ENCODE results near the gene RPS27. TPM values are rescaled to one million over a fixed set of nuclear protein-coding genes. Genes with fewer than 3 reads are reported as not detected.

RPS27 gene
- total and polyA plus RNA-seq, 2 of the 13 experiments (the other 11 are each of a cell fraction or from before 2014, with no cell fraction given) = 3,737 to 9,964 TPM

DNA sequence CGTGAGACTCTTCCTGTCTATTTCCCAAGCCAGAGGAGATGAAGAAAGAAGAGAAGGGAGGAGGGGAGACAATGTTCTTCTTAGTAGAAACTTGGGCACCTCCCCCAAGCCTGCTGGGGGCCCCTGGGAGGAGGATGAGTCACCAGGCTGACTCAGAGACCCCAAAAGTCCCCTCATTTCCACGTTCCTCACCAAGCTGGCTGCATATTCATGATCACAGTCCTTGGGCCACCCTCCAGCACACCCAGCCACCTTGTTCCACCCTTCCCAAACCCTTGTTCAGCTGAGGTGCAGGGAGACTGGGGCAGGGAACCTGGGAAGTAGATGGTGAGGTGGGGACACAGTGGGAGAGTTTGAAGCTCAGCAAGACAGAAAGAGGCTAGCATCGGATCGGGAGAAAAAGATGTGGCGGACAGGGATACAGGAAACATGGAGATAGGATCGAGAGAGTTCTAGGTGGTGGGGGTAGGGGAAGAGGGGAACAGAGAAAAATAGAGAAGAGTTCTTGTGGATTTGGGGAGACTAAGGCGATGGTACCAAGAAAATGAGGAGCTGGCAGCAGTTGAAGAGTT, 5.1 kb upstream of the RPS27 start (continued):
- TF ChIP-seq, protein P1, sequence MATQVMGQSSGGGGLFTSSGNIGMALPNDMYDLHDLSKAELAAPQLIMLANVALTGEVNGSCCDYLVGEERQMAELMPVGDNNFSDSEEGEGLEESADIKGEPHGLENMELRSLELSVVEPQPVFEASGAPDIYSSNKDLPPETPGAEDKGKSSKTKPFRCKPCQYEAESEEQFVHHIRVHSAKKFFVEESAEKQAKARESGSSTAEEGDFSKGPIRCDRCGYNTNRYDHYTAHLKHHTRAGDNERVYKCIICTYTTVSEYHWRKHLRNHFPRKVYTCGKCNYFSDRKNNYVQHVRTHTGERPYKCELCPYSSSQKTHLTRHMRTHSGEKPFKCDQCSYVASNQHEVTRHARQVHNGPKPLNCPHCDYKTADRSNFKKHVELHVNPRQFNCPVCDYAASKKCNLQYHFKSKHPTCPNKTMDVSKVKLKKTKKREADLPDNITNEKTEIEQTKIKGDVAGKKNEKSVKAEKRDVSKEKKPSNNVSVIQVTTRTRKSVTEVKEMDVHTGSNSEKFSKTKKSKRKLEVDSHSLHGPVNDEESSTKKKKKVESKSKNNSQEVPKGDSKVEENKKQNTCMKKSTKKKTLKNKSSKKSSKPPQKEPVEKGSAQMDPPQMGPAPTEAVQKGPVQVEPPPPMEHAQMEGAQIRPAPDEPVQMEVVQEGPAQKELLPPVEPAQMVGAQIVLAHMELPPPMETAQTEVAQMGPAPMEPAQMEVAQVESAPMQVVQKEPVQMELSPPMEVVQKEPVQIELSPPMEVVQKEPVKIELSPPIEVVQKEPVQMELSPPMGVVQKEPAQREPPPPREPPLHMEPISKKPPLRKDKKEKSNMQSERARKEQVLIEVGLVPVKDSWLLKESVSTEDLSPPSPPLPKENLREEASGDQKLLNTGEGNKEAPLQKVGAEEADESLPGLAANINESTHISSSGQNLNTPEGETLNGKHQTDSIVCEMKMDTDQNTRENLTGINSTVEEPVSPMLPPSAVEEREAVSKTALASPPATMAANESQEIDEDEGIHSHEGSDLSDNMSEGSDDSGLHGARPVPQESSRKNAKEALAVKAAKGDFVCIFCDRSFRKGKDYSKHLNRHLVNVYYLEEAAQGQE (IDR thresholded peaks at IDR 0.05; ENCODE audit: borderline replicate concordance in 1 of 2, low read depth in 1 of 2, low read length in 2 of 2) = no peak
- TF ChIP-seq ZNF329 (CRISPR knock-in tag; IDR thresholded peaks at IDR 0.05; ENCODE audit: low read depth) = no peak
- TF ChIP-seq ZFP41 (CRISPR knock-in tag; IDR thresholded peaks at IDR 0.05; ENCODE audit: borderline replicate concordance) = no peak
- no peak for TF ChIP-seq ZC3H4 (CRISPR knock-in tag; IDR thresholded peaks at IDR 0.05; ENCODE audit: borderline replicate concordance)
- no peak for TF ChIP-seq PAF1 (CRISPR knock-in tag; IDR thresholded peaks at IDR 0.05)
- no peak for TF ChIP-seq BCL6 (CRISPR knock-in tag; IDR thresholded peaks at IDR 0.05)
- TF ChIP-seq, protein P2, sequence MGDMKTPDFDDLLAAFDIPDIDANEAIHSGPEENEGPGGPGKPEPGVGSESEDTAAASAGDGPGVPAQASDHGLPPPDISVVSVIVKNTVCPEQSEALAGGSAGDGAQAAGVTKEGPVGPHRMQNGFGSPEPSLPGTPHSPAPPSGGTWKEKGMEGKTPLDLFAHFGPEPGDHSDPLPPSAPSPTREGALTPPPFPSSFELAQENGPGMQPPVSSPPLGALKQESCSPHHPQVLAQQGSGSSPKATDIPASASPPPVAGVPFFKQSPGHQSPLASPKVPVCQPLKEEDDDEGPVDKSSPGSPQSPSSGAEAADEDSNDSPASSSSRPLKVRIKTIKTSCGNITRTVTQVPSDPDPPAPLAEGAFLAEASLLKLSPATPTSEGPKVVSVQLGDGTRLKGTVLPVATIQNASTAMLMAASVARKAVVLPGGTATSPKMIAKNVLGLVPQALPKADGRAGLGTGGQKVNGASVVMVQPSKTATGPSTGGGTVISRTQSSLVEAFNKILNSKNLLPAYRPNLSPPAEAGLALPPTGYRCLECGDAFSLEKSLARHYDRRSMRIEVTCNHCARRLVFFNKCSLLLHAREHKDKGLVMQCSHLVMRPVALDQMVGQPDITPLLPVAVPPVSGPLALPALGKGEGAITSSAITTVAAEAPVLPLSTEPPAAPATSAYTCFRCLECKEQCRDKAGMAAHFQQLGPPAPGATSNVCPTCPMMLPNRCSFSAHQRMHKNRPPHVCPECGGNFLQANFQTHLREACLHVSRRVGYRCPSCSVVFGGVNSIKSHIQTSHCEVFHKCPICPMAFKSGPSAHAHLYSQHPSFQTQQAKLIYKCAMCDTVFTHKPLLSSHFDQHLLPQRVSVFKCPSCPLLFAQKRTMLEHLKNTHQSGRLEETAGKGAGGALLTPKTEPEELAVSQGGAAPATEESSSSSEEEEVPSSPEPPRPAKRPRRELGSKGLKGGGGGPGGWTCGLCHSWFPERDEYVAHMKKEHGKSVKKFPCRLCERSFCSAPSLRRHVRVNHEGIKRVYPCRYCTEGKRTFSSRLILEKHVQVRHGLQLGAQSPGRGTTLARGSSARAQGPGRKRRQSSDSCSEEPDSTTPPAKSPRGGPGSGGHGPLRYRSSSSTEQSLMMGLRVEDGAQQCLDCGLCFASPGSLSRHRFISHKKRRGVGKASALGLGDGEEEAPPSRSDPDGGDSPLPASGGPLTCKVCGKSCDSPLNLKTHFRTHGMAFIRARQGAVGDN (CRISPR knock-in tag; IDR thresholded peaks at IDR 0.05) = 0 out of 2 replicates have a peak, but pooled peaks have one; percentile 4
- TF ChIP-seq ZFAT (CRISPR knock-in tag; conservative IDR thresholded peaks at IDR 0.05) = no peak
- TF ChIP-seq, protein P3, sequence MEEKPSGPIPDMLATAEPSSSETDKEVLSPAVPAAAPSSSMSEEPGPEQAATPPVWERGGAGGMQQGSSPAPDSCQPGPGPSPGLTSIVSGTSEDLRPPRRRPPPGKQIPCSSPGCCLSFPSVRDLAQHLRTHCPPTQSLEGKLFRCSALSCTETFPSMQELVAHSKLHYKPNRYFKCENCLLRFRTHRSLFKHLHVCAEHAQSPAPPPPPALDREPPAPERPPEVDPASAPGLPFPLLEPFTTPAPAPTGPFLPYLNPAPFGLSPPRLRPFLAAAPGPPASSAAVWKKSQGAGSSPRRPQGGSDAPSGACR (CRISPR knock-in tag; IDR thresholded peaks at IDR 0.05) = 0 out of 2 replicates have a peak, but pooled peaks have one; percentile 33
- peak; percentile 68 for TF ChIP-seq FOSL2 (CRISPR knock-in tag; IDR thresholded peaks at IDR 0.05)
- TF ChIP-seq, protein P4, sequence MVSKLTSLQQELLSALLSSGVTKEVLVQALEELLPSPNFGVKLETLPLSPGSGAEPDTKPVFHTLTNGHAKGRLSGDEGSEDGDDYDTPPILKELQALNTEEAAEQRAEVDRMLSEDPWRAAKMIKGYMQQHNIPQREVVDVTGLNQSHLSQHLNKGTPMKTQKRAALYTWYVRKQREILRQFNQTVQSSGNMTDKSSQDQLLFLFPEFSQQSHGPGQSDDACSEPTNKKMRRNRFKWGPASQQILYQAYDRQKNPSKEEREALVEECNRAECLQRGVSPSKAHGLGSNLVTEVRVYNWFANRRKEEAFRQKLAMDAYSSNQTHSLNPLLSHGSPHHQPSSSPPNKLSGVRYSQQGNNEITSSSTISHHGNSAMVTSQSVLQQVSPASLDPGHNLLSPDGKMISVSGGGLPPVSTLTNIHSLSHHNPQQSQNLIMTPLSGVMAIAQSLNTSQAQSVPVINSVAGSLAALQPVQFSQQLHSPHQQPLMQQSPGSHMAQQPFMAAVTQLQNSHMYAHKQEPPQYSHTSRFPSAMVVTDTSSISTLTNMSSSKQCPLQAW (CRISPR knock-in tag; IDR thresholded peaks at IDR 0.05) = peak; percentile 27; the same call in 1 of the 2 replicates
- TF ChIP-seq ZMYM4 (CRISPR knock-in tag; IDR thresholded peaks at IDR 0.05) = no peak
- TF ChIP-seq, protein P5, sequence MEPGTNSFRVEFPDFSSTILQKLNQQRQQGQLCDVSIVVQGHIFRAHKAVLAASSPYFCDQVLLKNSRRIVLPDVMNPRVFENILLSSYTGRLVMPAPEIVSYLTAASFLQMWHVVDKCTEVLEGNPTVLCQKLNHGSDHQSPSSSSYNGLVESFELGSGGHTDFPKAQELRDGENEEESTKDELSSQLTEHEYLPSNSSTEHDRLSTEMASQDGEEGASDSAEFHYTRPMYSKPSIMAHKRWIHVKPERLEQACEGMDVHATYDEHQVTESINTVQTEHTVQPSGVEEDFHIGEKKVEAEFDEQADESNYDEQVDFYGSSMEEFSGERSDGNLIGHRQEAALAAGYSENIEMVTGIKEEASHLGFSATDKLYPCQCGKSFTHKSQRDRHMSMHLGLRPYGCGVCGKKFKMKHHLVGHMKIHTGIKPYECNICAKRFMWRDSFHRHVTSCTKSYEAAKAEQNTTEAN (CRISPR knock-in tag; conservative IDR thresholded peaks at IDR 0.05) = no peak
